Astrocyte of the cerebellum (primary cell): ENCODE measurements around the gene TCF7L2.
A peak's percentile ranks its signal among the peaks of the same experiment; 100 is the strongest.

Experiments
- DNase-seq: peaks from one replicate; pipeline ENCODE4 v3.0.0-alpha.2; 2011; ENCODE audit warnings: low read depth
- H3K4me3 ChIP-seq: 2 replicates; pipeline ENCODE4 v1.5.1; 2011; ENCODE audit warnings: mild to moderate bottlenecking, low read depth, low read length, moderate library complexity
- CTCF ChIP-seq: IDR thresholded peaks from 2 replicates; pipeline ENCODE4 v1.5.1; 2012; ENCODE audit warnings: low read length, low read depth, moderate library complexity, mild to moderate bottlenecking; ENCODE audit errors: missing control alignments
- in situ Hi-C: cut with HindIII; loops from 2 replicates; pipeline ENCODE4 v1.10.0; 2017; ENCODE audit warnings: low sequenced_read_pairs

The TCF7L2 gene

GRCh38 chr10:113087165-113088029 is 137.3 kb downstream of the TCF7L2 start:
- TF ChIP-seq CTCF, result no peak
- DNase-seq, result peak; percentile 99
- H3K4me3 ChIP-seq, result no peak overlapping the region
- in situ Hi-C loops, result no loop called here

GRCh38 chr10:113088194-113088593 is 138.1 kb downstream of the TCF7L2 start:
- no peak for DNase-seq
- no peak overlapping the region for H3K4me3 ChIP-seq
- TF ChIP-seq CTCF, result no peak
- in situ Hi-C loops, result no loop called here

- no peak overlapping the region for H3K4me3 ChIP-seq
- in situ Hi-C loops, result no loop called here
- no peak for DNase-seq
- no peak for TF ChIP-seq CTCF
Observed at GRCh38 chr10:113089551-113089950, 139.5 kb downstream of the TCF7L2 start.

- no peak overlapping the region for H3K4me3 ChIP-seq
- in situ Hi-C loops, result no loop called here
- TF ChIP-seq CTCF, result no peak
- no peak for DNase-seq
Observed at GRCh38 chr10:113091920-113092319, 141.9 kb downstream of the TCF7L2 start.

- no peak for DNase-seq
- TF ChIP-seq CTCF, result no peak
- H3K4me3 ChIP-seq, result no peak overlapping the region
- in situ Hi-C loops, result no loop called here
Observed at GRCh38 chr10:113093188-113094113, 143.4 kb downstream of the TCF7L2 start.

GRCh38 chr10:113094114-113094486 is 144.1 kb downstream of the TCF7L2 start:
- no peak for TF ChIP-seq CTCF
- no peak for DNase-seq
- in situ Hi-C loops, result no loop called here
- H3K4me3 ChIP-seq, result no peak overlapping the region
